ENCODE measurements around the gene MON1B.

DNA sequence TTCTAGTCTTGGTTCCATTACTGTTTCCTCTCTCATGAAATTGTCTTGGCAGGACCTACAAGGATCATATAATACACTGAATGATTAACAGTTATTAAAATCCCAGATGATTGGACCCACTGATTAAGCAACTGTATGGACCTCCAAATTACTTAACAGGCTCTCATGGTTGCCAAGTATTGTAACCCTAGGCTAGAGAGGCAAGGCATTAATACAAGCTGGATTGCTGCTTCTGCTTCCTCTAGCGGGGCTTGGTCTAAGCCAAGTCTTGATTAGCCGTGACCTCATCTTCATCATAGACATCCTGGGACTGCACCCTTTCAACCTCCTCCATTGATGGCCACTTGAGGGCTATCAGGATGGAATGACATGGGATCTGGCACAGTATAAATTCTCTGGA is 55.2 kb downstream of the MON1B start:
- TF ChIP-seq POLR2AphosphoS5 (IDR thresholded peaks at IDR 0.05): no peak
- TF ChIP-seq, protein P1, sequence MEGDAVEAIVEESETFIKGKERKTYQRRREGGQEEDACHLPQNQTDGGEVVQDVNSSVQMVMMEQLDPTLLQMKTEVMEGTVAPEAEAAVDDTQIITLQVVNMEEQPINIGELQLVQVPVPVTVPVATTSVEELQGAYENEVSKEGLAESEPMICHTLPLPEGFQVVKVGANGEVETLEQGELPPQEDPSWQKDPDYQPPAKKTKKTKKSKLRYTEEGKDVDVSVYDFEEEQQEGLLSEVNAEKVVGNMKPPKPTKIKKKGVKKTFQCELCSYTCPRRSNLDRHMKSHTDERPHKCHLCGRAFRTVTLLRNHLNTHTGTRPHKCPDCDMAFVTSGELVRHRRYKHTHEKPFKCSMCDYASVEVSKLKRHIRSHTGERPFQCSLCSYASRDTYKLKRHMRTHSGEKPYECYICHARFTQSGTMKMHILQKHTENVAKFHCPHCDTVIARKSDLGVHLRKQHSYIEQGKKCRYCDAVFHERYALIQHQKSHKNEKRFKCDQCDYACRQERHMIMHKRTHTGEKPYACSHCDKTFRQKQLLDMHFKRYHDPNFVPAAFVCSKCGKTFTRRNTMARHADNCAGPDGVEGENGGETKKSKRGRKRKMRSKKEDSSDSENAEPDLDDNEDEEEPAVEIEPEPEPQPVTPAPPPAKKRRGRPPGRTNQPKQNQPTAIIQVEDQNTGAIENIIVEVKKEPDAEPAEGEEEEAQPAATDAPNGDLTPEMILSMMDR (IDR thresholded peaks at IDR 0.05): no peak
